Stimulated activated CD8-positive, alpha-beta memory T cell treated with anti-CD3 and anti-CD28 coated beads, Interleukin-7, amount 100 ng/mL, for 4 hours (primary cell): Measurements from ENCODE around the gene ITFG2.
"Not testable (repeated sequence)": the region's sequence is repeated elsewhere in the genome, so short reads cannot be mapped to it uniquely, and the experiment has no call there.

Experiments used
- DNase-seq, 2 donors: peaks; one replicate each; pipeline ENCODE4 v3.0.0-alpha.2; 2020; ENCODE audit warnings: low read depth in 2 of 2

The ITFG2 gene

DNA sequence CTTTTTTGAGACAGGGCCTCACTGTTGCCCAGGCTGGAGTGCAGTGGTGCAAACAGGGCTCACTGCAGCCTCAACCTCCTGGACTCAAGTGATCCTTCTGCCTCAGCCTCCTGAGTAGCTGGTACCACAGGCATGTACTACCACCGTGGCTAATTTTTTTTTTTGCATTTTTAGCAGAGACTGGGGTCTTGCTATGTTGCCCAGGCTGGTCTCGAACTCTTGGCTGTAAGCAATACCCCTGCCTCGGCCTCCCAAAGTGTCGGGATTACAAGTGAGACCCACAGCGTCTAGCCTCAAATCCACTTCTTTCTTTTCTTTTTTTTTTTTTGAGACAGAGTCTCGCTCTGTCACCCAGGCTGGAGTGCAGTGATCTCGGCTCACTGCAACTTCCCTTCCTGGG lies 50.9 kb downstream of the ITFG2 start:
- DNase-seq, result not testable (repeated sequence)

DNA sequence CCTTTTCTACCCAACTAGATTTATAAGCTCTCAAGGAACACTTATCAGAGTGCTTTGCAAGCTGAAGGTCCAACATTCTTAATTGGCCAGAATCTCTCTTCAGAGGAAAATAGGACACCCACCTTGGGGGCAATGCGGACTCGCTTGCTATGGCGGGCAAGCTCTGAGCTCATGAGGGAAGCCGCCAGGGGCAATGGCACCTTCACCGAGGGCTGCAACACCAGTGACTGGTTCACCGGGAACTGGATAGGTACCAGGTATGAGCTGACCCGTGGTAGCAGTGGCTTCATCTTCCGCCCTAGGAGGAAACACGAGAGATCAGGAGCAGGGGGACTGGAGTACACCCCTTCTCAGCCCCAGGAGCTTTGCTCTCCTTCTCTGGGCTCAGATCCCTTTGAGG lies 51.7 kb downstream of the ITFG2 start:
- no peak for DNase-seq

DNA sequence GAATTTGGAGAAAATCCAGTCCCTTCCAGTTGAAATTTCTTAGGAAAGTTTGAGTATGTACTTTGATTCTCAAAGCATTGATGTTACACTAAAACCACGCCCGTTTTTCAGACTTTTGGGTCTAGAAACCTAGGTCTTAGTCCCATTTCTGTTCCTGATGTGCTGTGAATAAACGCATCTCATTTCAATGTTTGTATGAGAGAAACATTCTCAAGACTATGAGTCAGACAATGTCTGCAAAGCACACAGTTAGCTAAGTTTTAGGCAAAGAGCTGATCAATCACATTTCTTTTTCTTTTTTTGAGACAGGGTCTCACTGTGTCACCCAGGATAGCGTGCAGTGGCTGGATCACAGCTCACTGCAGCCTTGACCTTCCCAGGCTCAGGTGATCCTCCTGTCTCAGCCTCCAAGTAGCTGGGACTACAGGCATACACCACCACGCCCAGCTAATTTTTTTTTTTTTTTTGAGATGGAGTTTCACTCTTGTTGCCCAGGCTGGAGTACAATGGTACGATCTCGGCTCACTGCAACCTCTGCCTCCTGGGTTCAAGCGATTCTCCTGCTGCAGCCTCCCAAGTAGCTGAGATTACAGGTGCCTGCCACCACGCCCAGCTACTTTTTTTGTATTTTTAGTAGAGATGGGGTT lies 56.6 kb downstream of the ITFG2 start:
- not testable (repeated sequence) for DNase-seq
